ENCODE measurements around the gene C1orf21.

Gene C1orf21

DNA sequence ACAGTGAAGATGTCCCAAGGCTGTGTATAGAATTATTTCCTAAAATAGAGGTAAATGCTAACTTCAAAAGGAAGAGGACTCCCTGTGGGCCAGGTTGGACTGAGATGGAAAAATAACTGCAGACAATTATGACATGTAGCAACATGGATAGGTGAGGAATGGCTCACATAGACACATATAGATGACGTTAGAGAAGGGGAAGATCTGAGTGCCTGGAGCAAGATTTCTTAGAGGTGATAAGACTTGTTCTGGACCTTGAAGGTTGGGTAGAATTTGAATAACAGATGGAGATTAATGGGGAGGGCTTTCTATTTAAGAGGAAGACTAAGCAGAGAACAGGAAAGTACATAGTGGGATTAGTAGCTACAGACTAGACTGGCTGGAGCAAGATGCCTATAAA is 76.9 kb downstream of the C1orf21 start:
- TF ChIP-seq GATA2 (IDR thresholded peaks at IDR 0.05; ENCODE audit: low read depth, low read length) (no peak), GATA3 (IDR thresholded peaks at IDR 0.05; ENCODE audit: low read depth, low read length) (no peak)

DNA sequence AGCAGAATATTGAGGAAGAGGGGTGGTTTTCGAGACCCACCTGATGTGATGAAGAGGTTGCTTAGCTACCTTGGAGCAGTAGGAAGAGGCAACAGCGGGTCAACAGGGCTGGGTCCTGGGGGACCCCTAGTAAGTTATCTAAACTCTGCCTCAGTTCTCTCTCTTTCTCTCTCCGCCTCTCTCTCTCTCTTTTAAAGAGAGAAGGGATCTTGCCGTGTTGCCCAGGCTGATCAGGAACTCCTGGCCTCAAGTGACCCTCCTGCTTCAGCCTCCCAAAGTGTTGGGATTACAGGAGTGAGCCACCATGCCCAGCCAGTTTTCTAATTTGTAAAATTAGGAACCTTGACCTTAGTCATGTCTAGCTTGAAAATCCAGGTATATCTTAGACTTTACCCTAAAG is 77.9 kb downstream of the C1orf21 start:
- no peak for TF ChIP-seq GATA2 (IDR thresholded peaks at IDR 0.05; ENCODE audit: low read depth, low read length)
- no peak for TF ChIP-seq GATA3 (IDR thresholded peaks at IDR 0.05; ENCODE audit: low read depth, low read length)

DNA sequence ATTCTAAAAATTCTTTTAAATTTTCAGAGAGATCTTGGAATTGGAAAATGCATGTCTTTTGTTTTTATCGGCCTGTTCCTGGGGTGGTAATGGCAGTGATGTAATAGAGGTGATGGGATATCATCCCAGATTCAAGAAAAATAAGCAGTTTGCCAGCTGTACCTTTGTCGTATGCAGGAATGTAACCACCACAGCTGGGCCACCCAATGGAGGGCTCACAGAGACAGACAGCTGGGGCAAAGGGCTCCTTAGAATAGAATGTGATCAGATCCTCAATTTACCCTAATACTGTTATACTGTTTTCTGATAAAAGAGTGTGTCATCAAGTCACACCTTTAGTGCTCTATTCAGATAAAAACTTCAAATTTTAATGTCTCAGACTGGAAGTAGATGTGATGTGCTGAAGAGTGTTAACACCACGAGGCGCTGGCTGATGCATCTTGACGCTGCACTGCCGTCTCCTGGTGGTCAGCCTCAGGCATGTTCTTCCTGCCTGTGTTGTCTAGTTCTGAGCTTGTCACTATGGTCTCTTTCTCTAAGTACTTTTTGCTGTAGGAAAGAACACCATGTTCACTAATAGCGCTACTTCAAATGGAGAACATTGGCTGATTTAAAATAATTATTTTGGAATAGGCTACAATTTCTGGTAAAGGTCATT is 78.8 kb downstream of the C1orf21 start:
- no peak for TF ChIP-seq GATA2 (IDR thresholded peaks at IDR 0.05; ENCODE audit: low read depth, low read length)
- no peak for TF ChIP-seq GATA3 (IDR thresholded peaks at IDR 0.05; ENCODE audit: low read depth, low read length)

DNA sequence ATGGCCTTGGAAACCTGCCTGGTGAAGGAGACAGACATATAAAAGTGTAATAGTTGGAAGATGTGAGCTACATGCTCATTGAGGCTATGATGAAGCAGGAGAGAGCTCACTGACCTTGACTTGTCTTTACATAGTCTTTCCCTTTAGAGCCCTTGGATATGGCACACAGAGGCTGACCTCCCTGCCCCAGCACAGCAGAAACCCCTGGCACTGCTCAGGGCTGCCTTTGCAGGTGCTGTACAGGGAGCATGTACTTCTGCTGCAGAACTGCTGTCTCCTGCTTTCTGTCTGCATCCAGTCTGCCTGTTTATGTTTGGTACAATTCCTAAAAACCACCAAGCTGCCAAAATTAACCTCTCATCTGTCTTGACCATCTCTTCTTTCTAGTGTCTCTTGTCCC is 80.5 kb downstream of the C1orf21 start:
- TF ChIP-seq GATA2 (IDR thresholded peaks at IDR 0.05; ENCODE audit: low read depth, low read length) (no peak), GATA3 (IDR thresholded peaks at IDR 0.05; ENCODE audit: low read depth, low read length) (no peak)

DNA sequence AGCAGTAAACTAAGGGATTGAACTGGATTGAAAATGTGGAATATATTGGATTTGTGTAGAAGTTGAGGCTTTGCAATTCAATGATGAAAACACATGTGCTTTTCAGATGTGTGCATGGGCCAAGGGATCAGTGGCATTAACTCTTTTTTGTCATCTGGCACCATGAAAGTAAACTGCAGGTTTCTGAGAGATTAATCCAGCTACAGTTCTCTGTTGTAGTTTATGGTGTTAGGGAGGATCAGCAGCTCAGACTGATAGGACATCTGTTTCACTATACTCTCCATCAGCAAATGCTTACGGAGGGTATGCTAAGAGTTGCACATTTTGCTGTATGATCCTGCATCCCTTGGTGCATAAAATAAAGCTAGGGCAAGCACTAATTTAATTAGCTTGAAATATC is 82.6 kb downstream of the C1orf21 start:
- TF ChIP-seq GATA2 (IDR thresholded peaks at IDR 0.05; ENCODE audit: low read depth, low read length) (no peak), GATA3 (IDR thresholded peaks at IDR 0.05; ENCODE audit: low read depth, low read length) (no peak)

DNA sequence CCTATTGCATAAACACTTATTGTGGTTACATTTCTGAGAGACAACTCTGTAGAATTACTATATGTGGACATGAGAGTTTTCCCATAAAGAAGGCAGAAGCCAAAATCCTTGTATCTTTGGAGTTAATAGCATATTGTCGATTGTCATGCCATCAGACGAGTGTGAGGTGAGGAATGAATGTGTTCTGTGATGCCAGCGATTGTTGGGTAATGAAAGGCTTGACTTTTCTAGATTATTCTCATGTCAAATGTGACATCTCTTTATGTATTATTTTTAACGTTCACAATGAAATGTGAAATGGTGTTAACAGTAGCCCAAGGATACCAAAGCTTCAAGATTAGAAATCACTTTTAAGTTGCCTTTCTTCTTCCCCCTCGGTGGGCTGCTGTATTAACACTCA is 84.9 kb downstream of the C1orf21 start:
- TF ChIP-seq GATA2 (IDR thresholded peaks at IDR 0.05; ENCODE audit: low read depth, low read length) (no peak), GATA3 (IDR thresholded peaks at IDR 0.05; ENCODE audit: low read depth, low read length) (no peak)

DNA sequence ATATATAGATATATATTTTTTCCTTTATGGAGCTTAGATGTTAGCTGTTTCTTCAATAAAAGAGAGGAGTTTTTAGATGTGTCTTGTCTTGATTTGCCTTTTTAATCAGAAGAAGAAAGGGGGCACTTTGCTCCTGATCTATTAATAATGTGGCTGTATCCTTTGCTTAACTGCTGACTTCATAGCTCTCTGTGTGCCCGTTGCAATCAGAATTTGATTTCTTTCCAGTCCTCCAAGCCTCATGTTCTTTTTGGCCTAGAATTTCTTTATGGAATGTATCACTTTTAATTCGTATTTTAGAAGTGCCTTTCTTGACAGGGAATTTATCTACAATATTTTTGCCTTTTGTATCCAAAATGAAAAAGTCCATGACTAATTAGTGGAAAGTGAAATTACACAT is 85.3 kb downstream of the C1orf21 start:
- TF ChIP-seq GATA3 (IDR thresholded peaks at IDR 0.05; ENCODE audit: low read depth, low read length) (no peak), GATA2 (IDR thresholded peaks at IDR 0.05; ENCODE audit: low read depth, low read length) (no peak)

DNA sequence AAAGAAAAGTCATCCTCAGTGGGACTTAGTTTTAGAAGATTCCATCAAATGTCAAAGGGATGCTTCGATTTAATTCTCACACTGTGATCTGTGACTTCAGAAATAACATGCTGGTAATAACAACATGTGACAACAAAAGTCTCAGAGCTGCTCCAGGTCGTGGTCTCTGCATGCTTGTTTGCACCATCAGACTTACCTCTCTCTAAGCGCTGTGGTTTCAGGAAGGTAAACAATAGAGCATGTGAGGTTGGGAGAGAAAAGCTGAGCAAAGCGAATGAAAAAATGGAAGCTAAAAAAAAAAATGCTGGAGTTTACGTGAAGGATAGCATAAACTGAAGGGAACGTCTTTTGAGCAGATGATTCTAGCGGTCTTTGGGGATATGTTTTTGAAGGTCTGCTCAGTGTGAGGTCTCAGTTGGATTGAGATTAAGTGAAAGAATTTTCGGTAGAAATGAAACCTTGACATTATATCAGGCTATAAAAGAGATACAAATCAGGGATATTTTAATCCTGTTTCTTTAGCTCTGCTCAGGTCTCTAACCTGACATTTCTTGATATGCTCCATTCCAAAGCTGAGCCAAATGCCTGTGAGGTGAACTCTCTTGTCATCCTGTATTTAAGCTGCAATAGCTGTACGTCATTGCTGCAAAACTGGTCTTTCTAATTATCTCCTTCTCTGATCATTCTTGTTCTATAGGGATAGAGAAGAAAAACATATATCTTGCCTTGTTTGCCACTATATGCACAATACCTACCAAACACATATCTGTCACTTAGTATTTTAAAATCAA is 86.5 kb downstream of the C1orf21 start:
- TF ChIP-seq GATA3 (IDR thresholded peaks at IDR 0.05; ENCODE audit: low read depth, low read length), result no peak
- no peak for TF ChIP-seq GATA2 (IDR thresholded peaks at IDR 0.05; ENCODE audit: low read depth, low read length)

DNA sequence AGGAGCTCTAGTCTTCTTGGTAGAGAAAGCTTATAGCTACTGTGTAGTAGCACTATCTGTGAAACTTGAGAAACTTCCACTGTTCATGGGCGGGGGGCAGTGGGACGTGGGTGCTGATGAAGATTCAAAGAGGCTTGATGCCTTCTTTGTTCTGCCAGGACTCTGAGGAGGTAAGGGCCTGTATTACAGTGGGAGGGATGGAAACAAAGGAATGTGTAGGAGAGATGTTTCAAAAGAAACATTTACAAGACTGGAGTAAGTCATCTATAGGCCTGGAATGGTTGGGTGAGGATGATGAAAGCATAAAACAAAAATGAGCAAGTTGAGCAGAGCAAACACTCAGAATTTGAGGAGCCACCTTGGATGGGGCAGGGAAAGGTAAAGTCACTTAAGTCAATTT is 89.4 kb downstream of the C1orf21 start:
- no peak for TF ChIP-seq GATA2 (IDR thresholded peaks at IDR 0.05; ENCODE audit: low read depth, low read length)
- TF ChIP-seq GATA3 (IDR thresholded peaks at IDR 0.05; ENCODE audit: low read depth, low read length), result no peak

DNA sequence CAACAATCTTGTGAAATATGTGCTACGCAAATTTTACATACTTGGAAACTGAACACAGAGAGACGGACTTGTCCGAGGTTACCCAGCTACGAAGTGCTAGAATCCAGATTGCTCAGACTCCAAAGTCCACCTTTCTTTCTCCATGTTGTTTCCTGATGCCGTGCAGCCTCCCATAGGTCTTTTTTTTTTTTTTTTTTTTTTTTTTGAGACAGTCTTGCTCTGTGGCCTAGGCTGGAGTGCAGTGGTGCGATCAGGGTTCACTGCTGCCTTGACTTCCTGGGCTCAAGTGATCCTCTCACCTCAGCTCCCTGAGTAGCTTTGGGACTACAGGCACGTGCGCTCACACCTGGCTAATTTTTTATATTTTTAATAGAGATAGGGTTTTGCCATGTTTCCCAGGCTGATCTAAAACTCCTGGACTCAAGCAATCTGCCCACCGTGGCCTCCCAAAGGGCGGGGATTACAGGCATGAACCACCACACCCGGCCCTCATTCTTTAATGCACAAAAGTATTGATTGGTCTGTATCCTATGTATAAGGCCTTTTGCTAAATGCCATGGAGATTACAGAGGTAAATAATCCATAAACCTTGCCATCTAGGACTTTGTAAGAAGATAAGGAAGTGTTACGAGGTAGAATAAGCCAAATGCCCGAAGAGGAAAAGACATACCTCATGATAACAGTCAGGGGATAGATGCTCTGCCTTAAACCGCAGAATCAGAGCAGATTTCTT is 92.8 kb downstream of the C1orf21 start:
- no peak for TF ChIP-seq GATA2 (IDR thresholded peaks at IDR 0.05; ENCODE audit: low read depth, low read length)
- no peak for TF ChIP-seq GATA3 (IDR thresholded peaks at IDR 0.05; ENCODE audit: low read depth, low read length)

DNA sequence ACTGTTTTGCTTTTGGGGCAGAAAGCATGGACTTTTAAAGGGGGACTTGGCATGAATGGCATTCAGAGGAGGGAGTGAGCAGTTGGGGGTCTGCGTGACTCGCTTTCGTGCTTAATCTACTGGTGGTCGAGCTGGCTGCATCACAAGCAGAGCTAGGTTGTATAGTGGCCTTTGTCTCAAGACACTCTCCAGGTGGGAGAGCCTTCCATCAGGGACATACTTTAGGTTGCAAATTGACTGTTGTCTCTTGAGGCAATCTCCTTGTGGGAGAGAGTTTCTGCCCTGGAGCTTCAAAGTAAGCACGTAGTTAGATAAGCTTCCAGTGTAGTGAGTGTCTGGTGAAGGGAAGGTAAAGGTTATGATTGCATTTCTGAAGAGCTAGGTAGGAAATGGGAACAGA is 93.9 kb downstream of the C1orf21 start:
- TF ChIP-seq GATA3 (IDR thresholded peaks at IDR 0.05; ENCODE audit: low read depth, low read length), result no peak
- TF ChIP-seq GATA2 (IDR thresholded peaks at IDR 0.05; ENCODE audit: low read depth, low read length), result no peak

DNA sequence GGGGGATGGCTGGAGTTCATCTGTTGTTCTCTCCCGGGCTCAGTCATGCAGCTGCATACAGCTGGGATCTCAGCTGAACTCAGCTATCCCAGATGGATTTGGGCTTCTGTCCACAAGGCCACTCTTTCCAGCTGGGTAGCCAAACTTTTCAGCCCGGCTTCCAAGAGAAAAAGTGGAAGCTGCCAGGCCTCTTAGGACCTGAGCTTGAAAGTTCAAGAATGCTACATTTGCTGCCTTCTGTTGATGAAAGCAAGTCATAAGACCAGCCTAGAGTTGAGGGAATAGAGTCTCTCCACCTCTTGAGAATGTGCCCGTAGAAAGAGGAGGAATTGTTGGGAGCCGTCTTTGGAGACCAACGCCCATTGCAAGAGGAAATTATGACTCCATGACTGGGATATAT is 95.3 kb downstream of the C1orf21 start:
- TF ChIP-seq GATA3 (IDR thresholded peaks at IDR 0.05; ENCODE audit: low read depth, low read length), result no peak
- no peak for TF ChIP-seq GATA2 (IDR thresholded peaks at IDR 0.05; ENCODE audit: low read depth, low read length)

DNA sequence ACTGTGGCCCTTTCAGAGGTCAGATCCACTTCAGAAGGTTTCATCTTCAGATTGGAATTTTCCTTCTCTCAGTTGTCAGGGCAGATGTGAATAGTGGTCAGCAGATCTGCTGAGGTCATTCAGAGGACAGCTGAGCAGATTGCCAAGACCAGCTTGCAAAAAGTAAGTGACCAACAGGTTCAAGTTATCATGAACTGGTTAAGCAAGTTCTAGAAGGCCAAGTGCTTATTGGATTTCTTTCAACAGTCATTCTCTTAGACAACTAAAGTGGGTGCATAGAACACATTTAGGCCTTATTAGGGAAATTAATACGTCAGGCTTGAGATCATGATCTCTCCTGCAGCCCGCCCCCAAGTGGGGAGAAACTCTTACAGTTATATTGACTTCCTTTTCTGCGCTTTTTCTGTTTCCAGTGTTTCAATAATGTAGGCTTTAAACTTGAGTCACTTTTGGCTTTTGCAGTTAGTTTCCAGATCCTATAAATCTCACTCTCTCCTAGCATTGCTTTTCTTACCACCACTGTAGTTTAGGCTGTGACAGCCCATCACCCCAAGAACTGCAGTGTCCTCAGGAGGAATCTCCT is 96.4 kb downstream of the C1orf21 start:
- TF ChIP-seq GATA2 (IDR thresholded peaks at IDR 0.05; ENCODE audit: low read depth, low read length), result no peak
- no peak for TF ChIP-seq GATA3 (IDR thresholded peaks at IDR 0.05; ENCODE audit: low read depth, low read length)
